Right lobe of liver (tissue), 6 donors: ENCODE data around the gene TSPAN31. TPM values are rescaled to one million over a fixed set of nuclear protein-coding genes. Genes with fewer than 3 reads are reported as not detected.

Source experiments
- ATAC-seq, 4 donors: fragments of 200-7000 bp; cut with Tn5 transposase; one replicate each; pipeline ENCODE4 v1.9.1; 2020; ENCODE audit warnings: mild to moderate bottlenecking in 4 of 4, moderate library complexity in 4 of 4
- DNase-seq, 3 donors: peaks; one replicate each; pipeline ENCODE4 v3.0.0-alpha.2; 2020
- H3K27ac ChIP-seq, 3 donors: fragments of 200-600 bp; one replicate each; pipeline ENCODE4 v1.8.0; 2022
- H3K27me3 ChIP-seq, 2 donors: fragments of 200-600 bp; one replicate each; pipeline ENCODE4 v1.8.0; 2022
- H3K36me3 ChIP-seq, 4 donors: fragments of 200-600 bp; sonication (generic) in 1 of 4; one replicate each; pipeline versions ENCODE4 v1.5.1 to v1.8.0; 2017 to 2022; ENCODE audit warnings: control low read depth in 1 of 4
- H3K4me1 ChIP-seq, 4 donors: fragments of 200-600 bp; sonication (generic) in 1 of 4; one replicate each; pipeline versions ENCODE4 v1.5.1 to v1.8.0; 2017 to 2022; ENCODE audit warnings: control low read depth in 1 of 4
- H3K4me3 ChIP-seq, 3 donors: fragments of 200-600 bp; one replicate each; pipeline ENCODE4 v1.8.0; 2022
- H3K9me3 ChIP-seq, 4 donors: fragments of 200-600 bp; sonication (generic) in 1 of 4; one replicate each; pipeline versions ENCODE4 v1.5.1 to v1.8.0; 2017 to 2022; ENCODE audit warnings: control low read depth in 1 of 4
- POLR2A ChIP-seq: fragments of 450-650 bp; IDR thresholded peaks from one replicate; pipeline ENCODE4 v1.6.1; 2017; ENCODE audit warnings: antibody characterized with exemption, mild to moderate bottlenecking
- WGBS: methylation state at CpG from one replicate; pipeline ENCODE4 v1.1.6; 2018; ENCODE audit warnings: low coverage, low lambda C conversion rate; ENCODE audit not compliant: insufficient coverage; ENCODE audit errors: missing lambda C conversion rate; 5-methylcytosine and 5-hydroxymethylcytosine counted together
- intact Hi-C, 2 donors: fragments of 100-400 bp; cut with DNase I; formaldehyde crosslinking; loops; one replicate each; pipeline versions ENCODE4 v1.11.2 to v1.14.1; 2022
- total RNA-seq, 6 experiments: library from RNA; depleted of rRNA in 2 of 6; stranded (reverse); fragments of >200 nt in 2 of 6; fragmentation: NEBNext Ultra II Directional in 3 of 6; extraction: Animal tissue kit (Norgen Biotek cat#: 25700) in 3 of 6; gene quantifications; one replicate each; pipeline versions ENCODE4 v1.1.0 to v1.2.4, GENCODE V29; 2016 to 2023
- TF ChIP-seq, protein P1 (sequence below), 4 donors: fragments of 200-600 bp in 3 of 4; fragments of 450-650 bp in 1 of 4; IDR thresholded peaks; one replicate each; pipeline versions ENCODE4 v1.5.1 to v1.8.0; 2016 to 2022; ENCODE audit warnings: antibody characterized with exemption in 4 of 4, mild to moderate bottlenecking in 2 of 4
- donor health status: DM: no; HTN: yes; CAD: no.
- donor health status: DM: no; HTN: no; CAD: no.
- donor health status: DM: no; HTN: no; CAD: no.
- donor health status: DM: no; HTN: yes; CAD: no.
- donor health status: DM: no; HTN: yes; CAD: no.

TSPAN31 gene
- total RNA-seq, 6 experiments from 2014 or later = 15.1 to 34.4 (median 20.6) TPM

DNA sequence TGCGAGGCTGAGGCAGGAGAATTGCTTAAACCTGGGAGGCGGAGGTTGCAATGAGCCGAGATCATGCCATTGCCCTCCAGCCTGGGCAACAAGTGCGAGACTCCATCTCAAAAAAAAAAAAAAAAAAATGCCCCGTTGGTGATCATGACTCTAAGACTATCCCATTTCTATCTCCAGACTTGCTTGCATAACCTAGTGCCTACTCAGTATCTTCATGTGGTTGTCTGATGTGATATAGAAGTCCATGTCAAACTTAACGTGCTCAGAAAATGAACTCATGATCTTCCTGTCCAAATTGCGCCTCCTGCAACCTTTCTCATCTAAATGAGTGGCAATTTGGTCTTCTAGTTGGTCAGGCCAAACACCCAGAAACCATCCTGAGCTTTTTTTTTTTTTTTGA, 33.1 kb downstream of the TSPAN31 start:
- peaks cover 1 to 10% (median 3%) of the 10 kb centered on the region in 4 donors for H3K4me1 ChIP-seq
- H3K36me3 ChIP-seq = no peaks in the 10 kb centered on the region
- DNase-seq (no peak), ATAC-seq (no peak)
- WGBS = 86% methylated on average over 6 of the region's 7 CpGs
- H3K9me3 ChIP-seq = no peaks in the 10 kb centered on the region
- H3K27me3 ChIP-seq = no peaks in the 10 kb centered on the region
- intact Hi-C loops = no loop called here
- no peak overlapping the region for H3K27ac ChIP-seq
- no peak overlapping the region for H3K4me3 ChIP-seq
- TF ChIP-seq, protein P1, sequence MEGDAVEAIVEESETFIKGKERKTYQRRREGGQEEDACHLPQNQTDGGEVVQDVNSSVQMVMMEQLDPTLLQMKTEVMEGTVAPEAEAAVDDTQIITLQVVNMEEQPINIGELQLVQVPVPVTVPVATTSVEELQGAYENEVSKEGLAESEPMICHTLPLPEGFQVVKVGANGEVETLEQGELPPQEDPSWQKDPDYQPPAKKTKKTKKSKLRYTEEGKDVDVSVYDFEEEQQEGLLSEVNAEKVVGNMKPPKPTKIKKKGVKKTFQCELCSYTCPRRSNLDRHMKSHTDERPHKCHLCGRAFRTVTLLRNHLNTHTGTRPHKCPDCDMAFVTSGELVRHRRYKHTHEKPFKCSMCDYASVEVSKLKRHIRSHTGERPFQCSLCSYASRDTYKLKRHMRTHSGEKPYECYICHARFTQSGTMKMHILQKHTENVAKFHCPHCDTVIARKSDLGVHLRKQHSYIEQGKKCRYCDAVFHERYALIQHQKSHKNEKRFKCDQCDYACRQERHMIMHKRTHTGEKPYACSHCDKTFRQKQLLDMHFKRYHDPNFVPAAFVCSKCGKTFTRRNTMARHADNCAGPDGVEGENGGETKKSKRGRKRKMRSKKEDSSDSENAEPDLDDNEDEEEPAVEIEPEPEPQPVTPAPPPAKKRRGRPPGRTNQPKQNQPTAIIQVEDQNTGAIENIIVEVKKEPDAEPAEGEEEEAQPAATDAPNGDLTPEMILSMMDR (IDR thresholded peaks at IDR 0.05) = no peak

DNA sequence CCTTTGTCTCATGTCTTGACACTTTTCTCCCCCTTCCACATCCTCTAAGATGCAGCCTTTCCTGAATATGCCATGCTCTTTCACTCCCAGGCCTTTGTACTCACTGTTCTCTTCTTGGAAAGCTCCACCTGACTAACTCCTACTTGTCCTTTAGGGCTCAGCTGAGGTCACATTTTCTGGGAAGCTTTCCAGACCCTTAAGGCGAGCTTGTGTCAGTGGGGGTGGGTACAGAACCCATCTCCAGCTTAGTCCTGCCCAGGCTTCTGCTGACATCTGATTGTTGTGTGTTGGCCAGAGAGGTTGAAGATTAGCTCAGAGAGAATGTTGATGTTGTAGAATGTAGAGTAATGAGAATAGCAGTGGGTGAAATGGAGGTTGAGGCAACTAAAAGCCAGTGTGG, 34.9 kb downstream of the TSPAN31 start:
- Histone ChIP-seq H3K9me3 (no peaks in the 10 kb centered on the region), H3K36me3 (no peaks in the 10 kb centered on the region), H3K4me1 (peaks cover 0 to 17% (median 0%) of the 10 kb centered on the region in 4 donors), H3K27ac (no peak overlapping the region), H3K27me3 (no peaks in the 10 kb centered on the region), H3K4me3 (no peak overlapping the region)
- DNase-seq (no peak), ATAC-seq (no peak)
- intact Hi-C loops = no loop called here
- TF ChIP-seq POLR2A = no peak
- TF ChIP-seq, protein P1 (IDR thresholded peaks at IDR 0.05) = no peak
- 58% methylated on average over 1 of the region's 1 CpG for WGBS

DNA sequence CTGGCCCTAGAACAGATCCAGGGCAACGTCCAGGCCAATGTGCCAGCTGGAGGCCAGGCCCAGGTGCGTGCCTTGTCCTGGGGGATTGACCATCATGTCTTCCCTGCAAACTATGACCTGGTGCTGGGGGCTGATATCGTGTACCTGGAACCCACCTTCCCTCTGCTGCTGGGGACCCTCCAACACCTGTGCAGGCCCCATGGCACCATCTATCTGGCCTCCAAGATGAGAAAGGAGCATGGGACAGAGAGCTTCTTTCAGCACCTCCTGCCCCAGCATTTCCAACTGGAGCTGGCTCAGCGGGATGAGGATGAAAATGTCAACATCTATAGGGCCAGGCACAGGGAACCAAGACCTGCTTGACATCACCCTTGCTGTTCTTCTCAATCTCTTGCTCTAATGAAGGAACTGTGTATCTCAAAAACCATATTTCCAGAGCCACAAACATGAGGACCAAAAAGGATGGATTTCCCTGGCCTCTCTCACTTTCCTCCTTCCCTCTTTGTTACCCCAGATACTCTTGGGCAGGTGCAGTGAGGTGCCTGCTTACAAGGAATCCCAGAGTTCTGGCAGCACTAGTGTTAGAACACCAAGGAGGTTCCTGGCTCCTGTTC, 35.6 kb downstream of the TSPAN31 start:
- WGBS = no CpG with 5 or more reads among the region's 4 CpGs
- TF ChIP-seq, protein P1 (IDR thresholded peaks at IDR 0.05) = no peak
- TF ChIP-seq POLR2A = no peak
- H3K4me1 ChIP-seq = peaks cover 0 to 17% (median 0%) of the 10 kb centered on the region in 4 donors
- H3K36me3 ChIP-seq = peaks cover 0 to 4% (median 0%) of the 10 kb centered on the region in 4 donors
- DNase-seq = no peak
- H3K4me3 ChIP-seq = no peak overlapping the region
- no peaks in the 10 kb centered on the region for H3K27me3 ChIP-seq
- no peak for ATAC-seq
- intact Hi-C loops = no loop called here
- no peak overlapping the region for H3K27ac ChIP-seq
- no peaks in the 10 kb centered on the region for H3K9me3 ChIP-seq

DNA sequence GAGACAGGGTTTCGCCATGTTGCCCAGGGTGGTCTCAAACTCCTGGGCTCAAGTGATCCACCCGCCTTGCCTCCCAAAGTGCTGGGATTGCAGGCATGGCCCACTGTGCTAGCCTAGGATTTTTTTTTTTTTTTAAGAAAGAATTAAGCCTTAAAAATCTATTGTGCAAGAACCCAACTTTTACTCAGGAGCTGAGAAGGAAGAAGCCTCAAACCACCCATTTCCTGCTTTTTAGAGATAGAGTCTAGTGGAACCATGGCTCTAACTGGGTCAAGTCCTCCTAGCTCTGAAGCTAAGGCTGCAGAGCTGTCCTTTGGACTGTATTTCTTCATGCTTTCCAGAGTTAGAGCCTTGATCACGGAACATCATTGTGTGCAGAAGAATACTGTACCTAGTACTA, 36.4 kb downstream of the TSPAN31 start:
- Histone ChIP-seq H3K4me1 (peaks cover 0 to 17% (median 0%) of the 10 kb centered on the region in 4 donors), H3K4me3 (no peak overlapping the region), H3K36me3 (peaks cover 0 to 12% (median 4%) of the 10 kb centered on the region in 4 donors), H3K27ac (no peak overlapping the region), H3K9me3 (no peaks in the 10 kb centered on the region), H3K27me3 (no peaks in the 10 kb centered on the region)
- no peak for DNase-seq
- no peak for ATAC-seq
- TF ChIP-seq, protein P1 (IDR thresholded peaks at IDR 0.05) = no peak
- no peak for TF ChIP-seq POLR2A
- WGBS = 80% methylated on average over 2 of the region's 3 CpGs
- intact Hi-C loops = no loop called here
